Stomach smooth muscle (tissue), 2 donors: Measurements from ENCODE around the gene CD244.
"Not testable (repeated sequence)": the region's sequence is repeated elsewhere in the genome, so short reads cannot be mapped to it uniquely, and the experiment has no call there.

Experiments
- H3K27ac ChIP-seq: one replicate; pipeline ENCODE4 v1.7.0; 2013; ENCODE audit warnings: mild to moderate bottlenecking, low read length, inconsistent platforms
- H3K27me3 ChIP-seq, 2 donors: one replicate each; pipeline ENCODE4 v1.7.0; 2013; ENCODE audit warnings: low read length in 2 of 2; ENCODE audit not compliant: insufficient read depth in 2 of 2, control insufficient read depth in 1 of 2
- H3K36me3 ChIP-seq, 2 donors: one replicate each; pipeline ENCODE4 v1.7.0; 2013; ENCODE audit warnings: low read length in 2 of 2; ENCODE audit not compliant: control insufficient read depth in 2 of 2, insufficient read depth in 2 of 2
- H3K4me1 ChIP-seq: one replicate; pipeline ENCODE4 v1.7.0; 2013; ENCODE audit warnings: low read length; ENCODE audit not compliant: control insufficient read depth, insufficient read depth
- H3K4me3 ChIP-seq, 2 donors: one replicate each; pipeline ENCODE4 v1.7.0; 2013; ENCODE audit warnings: low read length in 2 of 2
- H3K9ac ChIP-seq, 2 donors: one replicate each; pipeline ENCODE4 v1.7.0; 2013; ENCODE audit warnings: low read length in 2 of 2, mild to moderate bottlenecking in 1 of 2
- H3K9me3 ChIP-seq, 2 donors: one replicate each; pipeline ENCODE4 v1.7.0; 2013; ENCODE audit warnings: low read length in 2 of 2; ENCODE audit not compliant: control insufficient read depth in 2 of 2
- donor health status: healthy.
- donor health status: Pancreatic carcinoma.

Gene CD244

GRCh38 chr1:160877221-160877620 is 14.5 kb upstream of the CD244 start:
- Histone ChIP-seq H3K36me3 (no peaks in the 10 kb centered on the region), H3K27me3 (no peaks in the 10 kb centered on the region), H3K4me1 (no peaks in the 10 kb centered on the region), H3K27ac (no peak overlapping the region), H3K9me3 (peaks cover 0 to 5% of the 10 kb centered on the region in 2 donors), H3K4me3 (no peak overlapping the region), H3K9ac (no peak overlapping the region)

GRCh38 chr1:160876311-160876710 is 13.6 kb upstream of the CD244 start:
- no peak overlapping the region for H3K4me3 ChIP-seq
- H3K27ac ChIP-seq, result no peak overlapping the region
- H3K36me3 ChIP-seq, result no peaks in the 10 kb centered on the region
- H3K4me1 ChIP-seq, result no peaks in the 10 kb centered on the region
- H3K9me3 ChIP-seq, result peaks cover 0 to 5% of the 10 kb centered on the region in 2 donors
- no peaks in the 10 kb centered on the region for H3K27me3 ChIP-seq
- no peak overlapping the region for H3K9ac ChIP-seq

DNA sequence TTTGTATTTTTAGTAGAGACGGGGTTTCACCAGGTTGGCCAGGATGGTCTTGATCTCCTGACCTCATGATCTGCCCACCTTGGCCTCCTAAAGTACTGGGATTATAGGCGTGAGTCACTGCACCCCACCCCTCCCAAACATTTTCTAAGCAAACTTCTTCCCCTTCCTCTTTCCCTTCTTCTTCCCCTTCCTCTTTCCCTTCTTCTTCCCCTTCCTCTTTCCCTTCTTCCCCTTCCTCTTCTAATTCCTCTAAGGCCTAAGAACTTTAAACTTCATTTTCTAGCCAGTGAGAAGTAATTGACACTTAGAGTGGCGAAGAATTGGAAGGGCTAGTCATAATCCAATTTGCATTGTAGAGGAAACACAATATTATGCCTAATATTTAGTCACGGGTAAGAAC is 12.9 kb upstream of the CD244 start:
- not testable (repeated sequence) for H3K27me3 ChIP-seq, H3K9ac ChIP-seq, H3K4me3 ChIP-seq, H3K9me3 ChIP-seq, H3K27ac ChIP-seq, H3K4me1 ChIP-seq, H3K36me3 ChIP-seq

DNA sequence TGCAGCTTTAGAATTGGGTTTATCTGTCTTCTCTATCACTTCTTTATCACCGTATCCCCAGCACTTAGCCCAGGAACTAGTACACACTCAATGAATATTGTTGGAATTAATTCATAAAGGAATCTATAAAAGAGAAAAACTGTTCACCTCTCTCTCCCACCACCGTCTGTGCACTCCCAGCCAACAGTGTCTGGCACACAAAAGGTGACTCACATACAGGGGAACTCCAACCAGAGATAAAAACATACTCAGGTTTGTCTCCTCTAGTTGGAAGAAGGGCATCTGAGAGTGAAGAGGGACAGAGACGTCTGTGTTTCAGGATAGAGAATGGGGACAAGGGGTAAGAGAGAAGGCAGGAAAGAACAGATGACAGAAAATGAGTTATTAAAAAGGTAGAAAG is 12.2 kb upstream of the CD244 start:
- Histone ChIP-seq H3K9me3 (peaks cover 0 to 5% of the 10 kb centered on the region in 2 donors), H3K4me3 (no peak overlapping the region), H3K27ac (no peak overlapping the region), H3K27me3 (no peaks in the 10 kb centered on the region), H3K36me3 (no peaks in the 10 kb centered on the region), H3K9ac (no peak overlapping the region), H3K4me1 (no peaks in the 10 kb centered on the region)

DNA sequence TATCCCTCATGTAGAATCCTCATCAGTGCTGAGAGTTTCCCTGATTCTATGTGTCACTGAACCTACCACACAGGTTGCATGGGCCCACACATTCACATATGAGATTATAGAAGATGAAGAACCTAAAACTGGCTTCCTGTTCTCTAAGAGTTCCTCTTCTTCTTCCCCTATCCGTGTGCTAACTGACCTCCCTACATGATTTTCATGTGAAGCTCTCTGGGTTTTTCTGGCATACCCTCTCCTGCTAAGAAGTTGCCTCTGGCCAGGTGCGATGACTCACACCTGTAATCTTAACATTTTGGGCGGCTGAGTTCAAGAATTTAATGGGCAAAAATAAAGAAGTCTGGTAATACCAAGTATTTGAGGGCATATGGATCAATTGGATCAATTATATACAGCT is 5.5 kb upstream of the CD244 start:
- Histone ChIP-seq H3K27ac (no peak overlapping the region), H3K9me3 (no peaks in the 10 kb centered on the region), H3K36me3 (no peaks in the 10 kb centered on the region), H3K27me3 (no peaks in the 10 kb centered on the region), H3K4me1 (no peaks in the 10 kb centered on the region), H3K9ac (no peak overlapping the region), H3K4me3 (no peak overlapping the region)

- not testable (repeated sequence) for H3K4me3 ChIP-seq, H3K36me3 ChIP-seq, H3K27ac ChIP-seq, H3K4me1 ChIP-seq, H3K27me3 ChIP-seq, H3K9ac ChIP-seq, H3K9me3 ChIP-seq
These were observed 5.0 kb upstream of the CD244 start for GRCh38 chr1:160867651-160868050.

DNA sequence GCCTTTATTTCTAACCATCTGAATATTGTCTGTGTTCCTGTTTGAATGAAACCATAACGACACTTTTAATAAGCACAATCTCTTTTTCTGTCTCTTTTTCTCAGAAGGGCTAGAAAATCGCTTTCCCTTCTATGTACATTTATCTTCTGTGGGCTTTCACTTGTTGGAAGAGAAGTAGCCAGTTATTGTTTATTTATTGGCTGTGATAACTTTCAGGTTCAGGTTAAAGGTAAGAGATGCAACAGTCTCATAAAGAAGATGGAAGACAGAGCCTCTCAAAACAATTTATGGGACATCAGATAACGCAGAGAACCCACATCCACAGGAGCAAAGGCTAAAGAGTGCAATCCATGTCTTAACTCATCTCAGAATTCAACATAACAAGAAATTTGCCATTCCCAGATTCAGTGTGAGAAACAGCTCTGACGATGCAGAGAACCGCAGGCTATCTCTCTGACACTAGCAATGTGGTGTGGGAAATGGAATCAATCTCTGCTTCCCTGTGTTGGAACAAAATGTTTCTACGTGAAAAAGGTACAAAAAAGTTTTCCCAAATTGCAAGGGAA is 4.1 kb upstream of the CD244 start:
- Histone ChIP-seq H3K4me1 (no peaks in the 10 kb centered on the region), H3K36me3 (no peaks in the 10 kb centered on the region), H3K9ac (no peak overlapping the region), H3K27ac (no peak overlapping the region), H3K4me3 (no peak overlapping the region), H3K27me3 (no peaks in the 10 kb centered on the region), H3K9me3 (no peaks in the 10 kb centered on the region)

DNA sequence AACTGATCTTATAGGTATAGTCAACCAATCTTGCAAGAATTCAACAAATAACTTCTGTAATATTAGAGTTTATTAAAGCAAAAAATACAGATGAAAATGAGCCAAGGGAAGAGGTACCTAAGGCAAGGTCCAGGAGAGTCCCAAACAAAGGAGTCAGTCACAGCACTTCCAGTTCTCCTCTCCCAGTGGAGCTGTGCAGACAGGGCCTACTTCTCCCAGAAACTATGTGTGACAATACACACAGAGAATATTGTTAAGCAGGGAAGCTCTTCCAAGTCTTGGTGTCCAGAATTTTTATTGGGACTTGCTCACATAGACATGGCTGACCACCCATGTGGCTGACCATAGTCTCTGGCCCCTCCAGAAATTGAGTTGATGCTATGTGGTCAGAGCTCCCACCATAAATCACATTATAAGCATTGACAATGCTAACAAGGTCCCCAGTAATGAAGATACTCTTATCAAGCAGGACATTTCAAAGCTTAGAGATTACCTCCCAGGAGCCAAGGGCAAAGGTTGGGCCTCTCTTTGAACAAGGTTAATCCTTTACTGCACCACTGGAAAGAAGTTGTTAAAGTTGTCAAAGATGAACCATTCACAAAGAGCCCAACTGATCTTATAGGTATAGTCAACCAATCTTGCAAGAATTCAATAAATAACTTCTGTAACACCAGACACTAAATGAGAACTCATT is 3.5 kb upstream of the CD244 start:
- Histone ChIP-seq H3K9ac (no peak overlapping the region), H3K9me3 (no peaks in the 10 kb centered on the region), H3K27ac (no peak overlapping the region), H3K4me3 (no peak overlapping the region), H3K27me3 (peaks cover 0 to under 1% of the 10 kb centered on the region in 2 donors), H3K4me1 (no peaks in the 10 kb centered on the region), H3K36me3 (no peaks in the 10 kb centered on the region)

DNA sequence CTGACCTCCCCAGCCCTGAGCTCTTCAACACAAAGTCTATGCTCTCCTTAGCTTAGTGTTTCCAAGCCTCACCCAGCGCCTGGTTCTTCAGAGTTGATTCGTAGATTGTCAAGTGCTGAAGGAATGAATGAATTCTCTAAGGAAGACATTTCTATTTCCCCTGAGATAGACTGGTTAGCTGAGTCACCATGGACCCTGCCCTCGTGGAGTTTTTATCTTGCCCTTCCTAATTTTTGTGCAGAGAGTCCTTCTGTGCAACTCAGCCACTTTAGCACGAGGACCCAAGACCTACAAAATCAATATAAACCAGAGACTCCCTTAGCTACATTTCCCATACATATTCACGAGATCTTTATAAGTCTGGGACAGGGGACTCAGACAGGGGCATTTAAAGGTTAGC is 2.6 kb upstream of the CD244 start:
- Histone ChIP-seq H3K9me3 (no peaks in the 10 kb centered on the region), H3K27me3 (peaks cover 0 to 5% of the 10 kb centered on the region in 2 donors), H3K36me3 (no peaks in the 10 kb centered on the region), H3K27ac (no peak overlapping the region), H3K4me1 (no peaks in the 10 kb centered on the region), H3K4me3 (no peak overlapping the region), H3K9ac (no peak overlapping the region)

GRCh38 chr1:160864173-160864572 is 1.5 kb upstream of the CD244 start:
- Histone ChIP-seq H3K9me3 (no peaks in the 10 kb centered on the region), H3K27me3 (peaks cover 0 to 5% of the 10 kb centered on the region in 2 donors), H3K9ac (no peak overlapping the region), H3K4me3 (no peak overlapping the region), H3K36me3 (no peaks in the 10 kb centered on the region), H3K4me1 (no peaks in the 10 kb centered on the region), H3K27ac (no peak overlapping the region)

DNA sequence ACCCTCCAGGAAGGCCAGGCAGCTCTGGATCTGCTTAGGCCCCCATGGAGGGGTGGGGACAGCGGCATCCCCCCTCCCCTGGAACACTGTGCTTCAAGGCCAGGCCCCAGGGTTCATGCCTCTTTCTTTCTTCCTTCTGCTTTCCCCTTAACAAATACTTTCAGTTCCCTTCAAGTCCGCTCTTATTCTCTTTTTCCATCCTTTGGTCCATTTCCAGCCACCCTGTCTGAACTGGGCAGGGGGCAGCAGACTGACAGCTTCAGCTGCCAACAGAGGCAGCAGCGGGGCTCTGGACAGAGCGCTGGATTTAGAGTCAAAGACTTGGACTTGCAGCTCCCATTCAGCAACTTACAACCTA is 1.1 kb upstream of the CD244 start:
- H3K36me3 ChIP-seq, result no peaks in the 10 kb centered on the region
- no peaks in the 10 kb centered on the region for H3K9me3 ChIP-seq
- no peak overlapping the region for H3K27ac ChIP-seq
- peaks cover 0 to 5% of the 10 kb centered on the region in 2 donors for H3K27me3 ChIP-seq
- H3K4me1 ChIP-seq, result no peaks in the 10 kb centered on the region
- H3K9ac ChIP-seq, result no peak overlapping the region
- no peak overlapping the region for H3K4me3 ChIP-seq
